WTC11 (cell line): Measurements from ENCODE around the gene C10orf67.

Source experiments
- ATF6 ChIP-seq: sonication (generic); formaldehyde crosslinking; IDR thresholded peaks from 2 replicates; pipeline ENCODE4 v1.8.1; 2023; ENCODE audit warnings: mild to moderate bottlenecking, missing genetic modification reagents
- CTCF ChIP-seq: fragments of 200-600 bp; IDR thresholded peaks from 2 replicates; pipeline ENCODE4 v1.8.0; 2022; ENCODE audit warnings: antibody characterized with exemption
- E2F5 ChIP-seq: sonication (generic); formaldehyde crosslinking; IDR thresholded peaks from 2 replicates; pipeline ENCODE4 v1.8.1; 2022; ENCODE audit warnings: mild to moderate bottlenecking, moderate library complexity, missing genetic modification reagents
- MAX ChIP-seq: sonication (generic); formaldehyde crosslinking; IDR thresholded peaks from 2 replicates; pipeline ENCODE4 v1.8.0; 2022; ENCODE audit warnings: mild to moderate bottlenecking, missing genetic modification reagents
- SOX15 ChIP-seq: fragments of 250-450 bp; sonication (Bioruptor Pico); IDR thresholded peaks from 2 replicates; pipeline ENCODE4 v1.9.0; 2021; ENCODE audit warnings: mild to moderate bottlenecking
- TEAD4 ChIP-seq: sonication (generic); formaldehyde crosslinking; IDR thresholded peaks from 2 replicates; pipeline ENCODE4 v1.8.0; 2022; ENCODE audit warnings: mild to moderate bottlenecking, missing genetic modification reagents

GRCh38 chr10:23391821-23392220, 47.2 kb upstream of the C10orf67 start:
- TF ChIP-seq SOX15: no peak
- TF ChIP-seq MAX: no peak
- TF ChIP-seq CTCF: no peak
- no peak for TF ChIP-seq E2F5 (CRISPR knock-in tag)
- TF ChIP-seq ATF6 (CRISPR knock-in tag): no peak
- no peak for TF ChIP-seq TEAD4
